ENCODE results near the gene PRR7. TPM values are rescaled to one million over a fixed set of nuclear protein-coding genes. Genes with fewer than 3 reads are reported as not detected.

The PRR7 gene
- polyA plus RNA-seq, 1 of the 3 experiments (the other 2 are of a cell fraction): 17.1 TPM

- 69% methylated on average over 4 of the region's 43 CpGs for WGBS (ENCODE audit: low lambda C conversion rate)
- peaks cover 65% of the 10 kb centered on the region for H3K79me2 ChIP-seq (ENCODE audit: insufficient read depth)
- ChIA-PET CTCF (interaction anchor here (1.0 to 8.4 kb wide), 4 partner anchors 9 to 101 kb away, joined by 3 to 201 read pairs (median 8); partner anchors contain the start of gene DBN1), POLR2A (no interaction called here)
- no peak overlapping the region for H2AFZ ChIP-seq (ENCODE audit: low read depth)
- H3F3A ChIP-seq (replicated peaks; ENCODE audit: insufficient read depth): peaks cover 33% of the 10 kb centered on the region
- H3K36me3 ChIP-seq (replicated peaks in 1 of 2; ENCODE audit: control insufficient read depth in 1 of 2, insufficient read depth in 2 of 2, low read length in 1 of 2): peaks cover 51 to 56% of the 10 kb centered on the region in 2 experiments
- H3K27ac ChIP-seq (ENCODE audit: low read depth in 2 of 2, low read length in 1 of 2): 0 out of 4 replicates have a peak overlapping the region, but pooled peaks of 1 of the 2 experiments have one; percentile 15
- H4K20me1 ChIP-seq (ENCODE audit: insufficient read depth): peaks cover 88% of the 10 kb centered on the region
- no peaks in the 10 kb centered on the region for H3K9me3 ChIP-seq
- H3K27me3 ChIP-seq (ENCODE audit: insufficient read depth): no peaks in the 10 kb centered on the region
- no peak overlapping the region for H3K4me2 ChIP-seq
- H3K4me1 ChIP-seq (ENCODE audit: control insufficient read depth in 1 of 2, insufficient read depth in 2 of 2, low read depth in 1 of 2, low read length in 1 of 2): peaks cover 33 to 39% of the 10 kb centered on the region in 2 experiments; a peak in 3 of 4 replicates
- DNase-seq: peak; percentile 91
- peak overlapping the region in 1 of 2 experiments; percentile 56; a peak in 1 of 4 replicates for H3K4me3 ChIP-seq (ENCODE audit: low read depth in 2 of 2, low read length in 1 of 2)
- peak; percentile 64 for TF ChIP-seq CTCF (IDR thresholded peaks at IDR 0.05)
- no peak for TF ChIP-seq SMC3 (IDR thresholded peaks at IDR 0.05; ENCODE audit: low read depth, low read length)
- TF ChIP-seq POLR2AphosphoS5 (IDR thresholded peaks at IDR 0.05; ENCODE audit: low read depth, low read length): no peak
- no peak for TF ChIP-seq FOXJ3 (CRISPR knock-in tag; IDR thresholded peaks at IDR 0.05)
- TF ChIP-seq FOSL2 (IDR thresholded peaks at IDR 0.05; ENCODE audit: borderline replicate concordance, low read depth): no peak
- no peaks in the 10 kb centered on the region for H3K9me2 ChIP-seq
- no peak overlapping the region for H3K9ac ChIP-seq
Measured at GRCh38 chr5:177491429-177491945, 44.9 kb downstream of the PRR7 start.

- no peak overlapping the region; a peak in 1 of 4 replicates for H3K27ac ChIP-seq (ENCODE audit: low read depth in 2 of 2, low read length in 1 of 2)
- TF ChIP-seq POLR2AphosphoS5 (IDR thresholded peaks at IDR 0.05; ENCODE audit: low read depth, low read length) (no peak), IRF3 (IDR thresholded peaks at IDR 0.05; ENCODE audit: low read depth, low read length) (no peak), NFIC (IDR thresholded peaks at IDR 0.05; ENCODE audit: borderline replicate concordance) (no peak), MEF2A (IDR thresholded peaks at IDR 0.05; ENCODE audit: borderline replicate concordance, low read depth) (no peak), REST (IDR thresholded peaks at IDR 0.05; ENCODE audit: low read depth, low read length) (no peak), NRF1 (IDR thresholded peaks at IDR 0.05; ENCODE audit: low read depth, low read length) (no peak), FOXM1 (IDR thresholded peaks at IDR 0.05; ENCODE audit: low read depth) (no peak), SMC3 (IDR thresholded peaks at IDR 0.05; ENCODE audit: low read depth, low read length) (no peak), RXRA (IDR thresholded peaks at IDR 0.05; ENCODE audit: borderline replicate concordance, low read depth) (no peak), PBX3 (IDR thresholded peaks at IDR 0.05) (no peak), FOSL2 (IDR thresholded peaks at IDR 0.05; ENCODE audit: borderline replicate concordance, low read depth) (no peak), TEAD4 (IDR thresholded peaks at IDR 0.05; ENCODE audit: borderline replicate concordance, insufficient read depth) (no peak)
- no peak for DNase-seq
- no peaks in the 10 kb centered on the region for H3K9me2 ChIP-seq
- H3K9ac ChIP-seq: no peak overlapping the region
- peaks cover 31% of the 10 kb centered on the region for H3F3A ChIP-seq (replicated peaks; ENCODE audit: insufficient read depth)
- WGBS (ENCODE audit: low lambda C conversion rate): 97% methylated on average over 41 of the region's 54 CpGs
- POLR2A ChIA-PET: interaction anchor here (5.9 to 6.7 kb wide), 2 partner anchors 14 to 21 kb away, joined by 39 to 43 read pairs; no protein-coding TSS in a partner anchor
- H3K27me3 ChIP-seq (ENCODE audit: insufficient read depth): no peaks in the 10 kb centered on the region
- CTCF ChIA-PET: interaction anchor here (0.9 to 15.9 kb wide), 9 partner anchors 9 to 104 kb away, joined by 3 to 228 read pairs (median 4); partner anchors contain the start of genes DBN1 and PRR7
- no peak overlapping the region for H3K4me3 ChIP-seq (ENCODE audit: low read depth in 2 of 2, low read length in 1 of 2)
- H4K20me1 ChIP-seq (ENCODE audit: insufficient read depth): peaks cover 85% of the 10 kb centered on the region
- H3K79me2 ChIP-seq (ENCODE audit: insufficient read depth): peaks cover 69% of the 10 kb centered on the region
- H3K36me3 ChIP-seq (replicated peaks in 1 of 2; ENCODE audit: control insufficient read depth in 1 of 2, insufficient read depth in 2 of 2, low read length in 1 of 2): peaks cover 44 to 55% of the 10 kb centered on the region in 2 experiments
- no peaks in the 10 kb centered on the region for H3K9me3 ChIP-seq
- H3K4me2 ChIP-seq: no peak overlapping the region
- no peak overlapping the region for H2AFZ ChIP-seq (ENCODE audit: low read depth)
- peaks cover 33 to 40% of the 10 kb centered on the region in 2 experiments; a peak in 3 of 4 replicates for H3K4me1 ChIP-seq (ENCODE audit: control insufficient read depth in 1 of 2, insufficient read depth in 2 of 2, low read depth in 1 of 2, low read length in 1 of 2)
Measured at GRCh38 chr5:177491983-177492746, 45.6 kb downstream of the PRR7 start.

Data from SK-N-SH (cell line).